Suprapubic skin (tissue), 3 donors: ENCODE results near the gene ATP5F1B.

ENCODE experiments used
- CTCF ChIP-seq, 2 donors: fragments of 200-600 bp in 1 of 2; fragments of 450-650 bp in 1 of 2; sonication (generic) in 1 of 2; IDR thresholded peaks; one replicate each; pipeline ENCODE4 v1.5.1; 2016 to 2019; ENCODE audit warnings: antibody characterized with exemption in 2 of 2, mild to moderate bottlenecking in 1 of 2, moderate library complexity in 1 of 2
- POLR2AphosphoS5 ChIP-seq, 3 donors: sonication (generic); formaldehyde crosslinking; IDR thresholded peaks; one replicate each; pipeline ENCODE4 v1.6.1; 2017; ENCODE audit warnings: antibody characterized with exemption in 3 of 3

DNA sequence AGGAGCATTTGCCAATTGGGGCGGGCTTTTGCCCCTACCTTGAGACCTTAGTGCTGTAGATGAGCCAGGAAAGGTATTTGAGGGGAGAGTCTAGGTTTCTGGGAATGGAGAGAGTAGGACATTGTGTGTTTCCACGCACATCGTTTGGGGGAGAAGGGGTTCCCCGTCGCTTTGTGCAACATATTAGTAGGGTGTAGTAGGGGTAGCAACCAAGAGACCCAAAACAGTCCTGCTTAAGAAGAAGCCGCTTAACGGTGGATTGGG, 43.0 kb upstream of the ATP5F1B start:
- no peak for TF ChIP-seq CTCF (IDR thresholded peaks at IDR 0.05)
- TF ChIP-seq POLR2AphosphoS5 (IDR thresholded peaks at IDR 0.05) = no peak
